Tibial nerve (tissue), 4 donors: ENCODE data around the gene KMT2C. TPM values are rescaled to one million over a fixed set of nuclear protein-coding genes. Genes with fewer than 3 reads are reported as not detected.

Experiments
- DNase-seq, 2 donors: peaks; one replicate each; pipeline ENCODE4 v3.0.0-alpha.2; 2019; ENCODE audit warnings: low spot score in 2 of 2
- H3K27ac ChIP-seq, 4 donors: fragments of 200-600 bp; sonication (generic) in 3 of 4; one replicate each; pipeline ENCODE4 v1.5.1; 2017 to 2019; ENCODE audit warnings: mild to moderate bottlenecking in 1 of 4
- H3K27me3 ChIP-seq, 2 donors: fragments of 200-600 bp; sonication (generic) in 1 of 2; one replicate each; pipeline versions ENCODE4 v1.5.1 to v1.6.0; 2017 to 2019
- H3K36me3 ChIP-seq, 3 donors: fragments of 200-600 bp; sonication (generic); one replicate each; pipeline ENCODE4 v1.5.1; 2018 to 2019
- H3K4me1 ChIP-seq, 4 donors: fragments of 200-600 bp; sonication (generic) in 3 of 4; one replicate each; pipeline ENCODE4 v1.5.1; 2017 to 2019
- H3K4me3 ChIP-seq, 4 donors: fragments of 200-600 bp; sonication (generic) in 3 of 4; one replicate each; pipeline ENCODE4 v1.5.1; 2017 to 2019; ENCODE audit warnings: mild to moderate bottlenecking in 1 of 4, moderate library complexity in 1 of 4
- H3K9me3 ChIP-seq, 4 donors: fragments of 200-600 bp; sonication (generic) in 3 of 4; one replicate each; pipeline ENCODE4 v1.5.1; 2017 to 2019
- CTCF ChIP-seq, 5 experiments: fragments of 200-600 bp in 3 of 5; fragments of 450-650 bp in 2 of 5; sonication (generic) in 3 of 5; IDR thresholded peaks; one replicate each; pipeline ENCODE4 v1.5.1; 2016 to 2019; ENCODE audit warnings: antibody characterized with exemption in 5 of 5, mild to moderate bottlenecking in 3 of 5, moderate library complexity in 2 of 5
- EP300 ChIP-seq, 2 donors: sonication (generic); formaldehyde crosslinking; IDR thresholded peaks; one replicate each; pipeline ENCODE4 v1.6.1; 2017; ENCODE audit warnings: antibody characterized with exemption in 2 of 2, mild to moderate bottlenecking in 1 of 2
- POLR2A ChIP-seq, 2 donors: fragments of 450-650 bp; IDR thresholded peaks; one replicate each; pipeline ENCODE4 v1.6.1; 2017; ENCODE audit warnings: antibody characterized with exemption in 2 of 2, mild to moderate bottlenecking in 2 of 2, moderate library complexity in 2 of 2
- WGBS, 2 donors: methylation state at CpG; one replicate each; pipeline ENCODE4 v1.1.5; 2018; 5-methylcytosine and 5-hydroxymethylcytosine counted together
- total RNA-seq, 4 donors: library from RNA; depleted of rRNA; stranded (reverse); fragments of >200 nt; gene quantifications; one replicate each; pipeline ENCODE4 v1.1.0, GENCODE V29; 2016

KMT2C gene
- total RNA-seq, 4 donors from 2014 or later = 63.2 to 86.1 (median 69.4) TPM

- H3K4me1 ChIP-seq = peaks cover 0 to 43% (median 10%) of the 10 kb centered on the region in 4 donors
- H3K4me3 ChIP-seq = no peak overlapping the region
- peaks cover 0 to 11% (median 0%) of the 10 kb centered on the region in 3 donors for H3K36me3 ChIP-seq
- no peak overlapping the region for H3K27ac ChIP-seq
- no peak for DNase-seq
- TF ChIP-seq CTCF (IDR thresholded peaks at IDR 0.05) (no peak), EP300 (IDR thresholded peaks at IDR 0.05) (no peak), POLR2A (IDR thresholded peaks at IDR 0.05) (no peak)
- no peaks in the 10 kb centered on the region for H3K27me3 ChIP-seq
- no peaks in the 10 kb centered on the region for H3K9me3 ChIP-seq
Measured at GRCh38 chr7:152370297-152370696, 65.5 kb downstream of the KMT2C start.

- Histone ChIP-seq H3K9me3 (no peaks in the 10 kb centered on the region), H3K4me1 (peaks cover 0 to 50% (median 10%) of the 10 kb centered on the region in 4 donors), H3K4me3 (no peak overlapping the region), H3K27me3 (no peaks in the 10 kb centered on the region), H3K27ac (no peak overlapping the region), H3K36me3 (peaks cover 0 to 11% (median 0%) of the 10 kb centered on the region in 3 donors)
- TF ChIP-seq POLR2A (IDR thresholded peaks at IDR 0.05) (no peak), CTCF (IDR thresholded peaks at IDR 0.05) (no peak), EP300 (IDR thresholded peaks at IDR 0.05) (no peak)
- DNase-seq = no peak
- 81 to 84% methylated on average over 3 of the region's 3 CpGs for WGBS, 2 donors
Measured at GRCh38 chr7:152369518-152369917, 66.3 kb downstream of the KMT2C start.

GRCh38 chr7:152367170-152367569 lies 68.6 kb downstream of the KMT2C start:
- WGBS, 2 donors = 88 to 90% methylated on average over 8 of the region's 8 CpGs
- Histone ChIP-seq H3K4me3 (no peak overlapping the region), H3K36me3 (peaks cover 0 to 11% (median 0%) of the 10 kb centered on the region in 3 donors), H3K9me3 (no peaks in the 10 kb centered on the region), H3K27ac (no peak overlapping the region), H3K27me3 (no peaks in the 10 kb centered on the region), H3K4me1 (peaks cover 0 to 70% (median 10%) of the 10 kb centered on the region in 4 donors)
- TF ChIP-seq POLR2A (IDR thresholded peaks at IDR 0.05) (no peak), EP300 (IDR thresholded peaks at IDR 0.05) (no peak), CTCF (IDR thresholded peaks at IDR 0.05) (no peak)
- DNase-seq = no peak

- DNase-seq = no peak
- no peak overlapping the region for H3K4me3 ChIP-seq
- no peak for TF ChIP-seq EP300 (IDR thresholded peaks at IDR 0.05)
- TF ChIP-seq POLR2A (IDR thresholded peaks at IDR 0.05) = no peak
- no peak for TF ChIP-seq CTCF (IDR thresholded peaks at IDR 0.05)
- H3K27me3 ChIP-seq = no peaks in the 10 kb centered on the region
- H3K4me1 ChIP-seq = peaks cover 0 to 75% (median 10%) of the 10 kb centered on the region in 4 donors
- WGBS, 2 donors = 46 to 72% methylated on average over 30 to 32 of the region's 32 CpGs
- H3K36me3 ChIP-seq = peaks cover 0 to 11% (median 0%) of the 10 kb centered on the region in 3 donors
- no peaks in the 10 kb centered on the region for H3K9me3 ChIP-seq
- H3K27ac ChIP-seq = no peak overlapping the region
Measured at GRCh38 chr7:152366662-152367061, 69.1 kb downstream of the KMT2C start.

GRCh38 chr7:152365982-152366603 lies 69.7 kb downstream of the KMT2C start:
- no peak overlapping the region for H3K27ac ChIP-seq
- 92 to 94% methylated on average over 6 of the region's 6 CpGs for WGBS, 2 donors
- H3K9me3 ChIP-seq = no peaks in the 10 kb centered on the region
- no peak for TF ChIP-seq POLR2A (IDR thresholded peaks at IDR 0.05)
- H3K27me3 ChIP-seq = no peaks in the 10 kb centered on the region
- peaks cover 0 to 80% (median 10%) of the 10 kb centered on the region in 4 donors for H3K4me1 ChIP-seq
- H3K4me3 ChIP-seq = no peak overlapping the region
- H3K36me3 ChIP-seq = peaks cover 0 to 11% (median 0%) of the 10 kb centered on the region in 3 donors
- no peak for DNase-seq
